ENCODE data around the gene SPPL2B. TPM values are rescaled to one million over a fixed set of nuclear protein-coding genes. Genes with fewer than 3 reads are reported as not detected.

Gene SPPL2B
- total and polyA plus RNA-seq, 9 of the 15 experiments (the other 6 are each of a cell fraction or from before 2014, with no cell fraction given) = 0.20 to 81.2 (median 15.1) TPM

DNA sequence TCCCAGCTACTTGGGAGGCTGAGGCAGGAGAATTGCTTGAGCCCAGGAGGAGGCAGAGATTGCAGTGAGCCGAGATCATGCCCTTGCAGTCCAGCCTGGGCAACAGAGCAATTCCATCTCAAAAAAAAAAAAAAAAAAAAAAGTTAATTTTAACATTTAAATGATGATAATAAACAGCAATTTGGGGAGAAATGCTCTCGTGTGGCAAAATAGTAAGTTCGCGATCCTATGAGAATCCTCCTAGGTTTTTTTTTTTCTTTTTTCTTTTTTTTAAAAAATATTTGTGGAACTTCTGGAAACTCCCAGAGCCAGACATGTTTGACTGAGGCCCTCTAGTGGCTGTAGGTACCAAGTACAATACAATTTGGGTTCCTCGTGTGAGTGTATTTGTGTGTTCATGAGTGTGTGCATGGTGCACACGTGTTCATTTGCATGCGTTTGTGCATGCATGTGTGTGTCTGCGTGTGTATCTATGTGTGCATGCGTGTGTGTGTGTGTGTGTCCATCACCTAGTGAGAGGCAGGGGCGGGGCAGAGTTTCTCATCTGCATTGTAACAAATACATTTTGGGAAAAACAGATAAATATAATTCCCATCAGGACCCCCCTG is 62.7 kb downstream of the SPPL2B start (continued):
- TF ChIP-seq, protein P1, sequence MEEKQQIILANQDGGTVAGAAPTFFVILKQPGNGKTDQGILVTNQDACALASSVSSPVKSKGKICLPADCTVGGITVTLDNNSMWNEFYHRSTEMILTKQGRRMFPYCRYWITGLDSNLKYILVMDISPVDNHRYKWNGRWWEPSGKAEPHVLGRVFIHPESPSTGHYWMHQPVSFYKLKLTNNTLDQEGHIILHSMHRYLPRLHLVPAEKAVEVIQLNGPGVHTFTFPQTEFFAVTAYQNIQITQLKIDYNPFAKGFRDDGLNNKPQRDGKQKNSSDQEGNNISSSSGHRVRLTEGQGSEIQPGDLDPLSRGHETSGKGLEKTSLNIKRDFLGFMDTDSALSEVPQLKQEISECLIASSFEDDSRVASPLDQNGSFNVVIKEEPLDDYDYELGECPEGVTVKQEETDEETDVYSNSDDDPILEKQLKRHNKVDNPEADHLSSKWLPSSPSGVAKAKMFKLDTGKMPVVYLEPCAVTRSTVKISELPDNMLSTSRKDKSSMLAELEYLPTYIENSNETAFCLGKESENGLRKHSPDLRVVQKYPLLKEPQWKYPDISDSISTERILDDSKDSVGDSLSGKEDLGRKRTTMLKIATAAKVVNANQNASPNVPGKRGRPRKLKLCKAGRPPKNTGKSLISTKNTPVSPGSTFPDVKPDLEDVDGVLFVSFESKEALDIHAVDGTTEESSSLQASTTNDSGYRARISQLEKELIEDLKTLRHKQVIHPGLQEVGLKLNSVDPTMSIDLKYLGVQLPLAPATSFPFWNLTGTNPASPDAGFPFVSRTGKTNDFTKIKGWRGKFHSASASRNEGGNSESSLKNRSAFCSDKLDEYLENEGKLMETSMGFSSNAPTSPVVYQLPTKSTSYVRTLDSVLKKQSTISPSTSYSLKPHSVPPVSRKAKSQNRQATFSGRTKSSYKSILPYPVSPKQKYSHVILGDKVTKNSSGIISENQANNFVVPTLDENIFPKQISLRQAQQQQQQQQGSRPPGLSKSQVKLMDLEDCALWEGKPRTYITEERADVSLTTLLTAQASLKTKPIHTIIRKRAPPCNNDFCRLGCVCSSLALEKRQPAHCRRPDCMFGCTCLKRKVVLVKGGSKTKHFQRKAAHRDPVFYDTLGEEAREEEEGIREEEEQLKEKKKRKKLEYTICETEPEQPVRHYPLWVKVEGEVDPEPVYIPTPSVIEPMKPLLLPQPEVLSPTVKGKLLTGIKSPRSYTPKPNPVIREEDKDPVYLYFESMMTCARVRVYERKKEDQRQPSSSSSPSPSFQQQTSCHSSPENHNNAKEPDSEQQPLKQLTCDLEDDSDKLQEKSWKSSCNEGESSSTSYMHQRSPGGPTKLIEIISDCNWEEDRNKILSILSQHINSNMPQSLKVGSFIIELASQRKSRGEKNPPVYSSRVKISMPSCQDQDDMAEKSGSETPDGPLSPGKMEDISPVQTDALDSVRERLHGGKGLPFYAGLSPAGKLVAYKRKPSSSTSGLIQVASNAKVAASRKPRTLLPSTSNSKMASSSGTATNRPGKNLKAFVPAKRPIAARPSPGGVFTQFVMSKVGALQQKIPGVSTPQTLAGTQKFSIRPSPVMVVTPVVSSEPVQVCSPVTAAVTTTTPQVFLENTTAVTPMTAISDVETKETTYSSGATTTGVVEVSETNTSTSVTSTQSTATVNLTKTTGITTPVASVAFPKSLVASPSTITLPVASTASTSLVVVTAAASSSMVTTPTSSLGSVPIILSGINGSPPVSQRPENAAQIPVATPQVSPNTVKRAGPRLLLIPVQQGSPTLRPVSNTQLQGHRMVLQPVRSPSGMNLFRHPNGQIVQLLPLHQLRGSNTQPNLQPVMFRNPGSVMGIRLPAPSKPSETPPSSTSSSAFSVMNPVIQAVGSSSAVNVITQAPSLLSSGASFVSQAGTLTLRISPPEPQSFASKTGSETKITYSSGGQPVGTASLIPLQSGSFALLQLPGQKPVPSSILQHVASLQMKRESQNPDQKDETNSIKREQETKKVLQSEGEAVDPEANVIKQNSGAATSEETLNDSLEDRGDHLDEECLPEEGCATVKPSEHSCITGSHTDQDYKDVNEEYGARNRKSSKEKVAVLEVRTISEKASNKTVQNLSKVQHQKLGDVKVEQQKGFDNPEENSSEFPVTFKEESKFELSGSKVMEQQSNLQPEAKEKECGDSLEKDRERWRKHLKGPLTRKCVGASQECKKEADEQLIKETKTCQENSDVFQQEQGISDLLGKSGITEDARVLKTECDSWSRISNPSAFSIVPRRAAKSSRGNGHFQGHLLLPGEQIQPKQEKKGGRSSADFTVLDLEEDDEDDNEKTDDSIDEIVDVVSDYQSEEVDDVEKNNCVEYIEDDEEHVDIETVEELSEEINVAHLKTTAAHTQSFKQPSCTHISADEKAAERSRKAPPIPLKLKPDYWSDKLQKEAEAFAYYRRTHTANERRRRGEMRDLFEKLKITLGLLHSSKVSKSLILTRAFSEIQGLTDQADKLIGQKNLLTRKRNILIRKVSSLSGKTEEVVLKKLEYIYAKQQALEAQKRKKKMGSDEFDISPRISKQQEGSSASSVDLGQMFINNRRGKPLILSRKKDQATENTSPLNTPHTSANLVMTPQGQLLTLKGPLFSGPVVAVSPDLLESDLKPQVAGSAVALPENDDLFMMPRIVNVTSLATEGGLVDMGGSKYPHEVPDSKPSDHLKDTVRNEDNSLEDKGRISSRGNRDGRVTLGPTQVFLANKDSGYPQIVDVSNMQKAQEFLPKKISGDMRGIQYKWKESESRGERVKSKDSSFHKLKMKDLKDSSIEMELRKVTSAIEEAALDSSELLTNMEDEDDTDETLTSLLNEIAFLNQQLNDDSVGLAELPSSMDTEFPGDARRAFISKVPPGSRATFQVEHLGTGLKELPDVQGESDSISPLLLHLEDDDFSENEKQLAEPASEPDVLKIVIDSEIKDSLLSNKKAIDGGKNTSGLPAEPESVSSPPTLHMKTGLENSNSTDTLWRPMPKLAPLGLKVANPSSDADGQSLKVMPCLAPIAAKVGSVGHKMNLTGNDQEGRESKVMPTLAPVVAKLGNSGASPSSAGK (IDR thresholded peaks at IDR 0.05) = 0 out of 2 replicates have a peak, but pooled peaks have one; percentile 35
- TF ChIP-seq, protein P2, sequence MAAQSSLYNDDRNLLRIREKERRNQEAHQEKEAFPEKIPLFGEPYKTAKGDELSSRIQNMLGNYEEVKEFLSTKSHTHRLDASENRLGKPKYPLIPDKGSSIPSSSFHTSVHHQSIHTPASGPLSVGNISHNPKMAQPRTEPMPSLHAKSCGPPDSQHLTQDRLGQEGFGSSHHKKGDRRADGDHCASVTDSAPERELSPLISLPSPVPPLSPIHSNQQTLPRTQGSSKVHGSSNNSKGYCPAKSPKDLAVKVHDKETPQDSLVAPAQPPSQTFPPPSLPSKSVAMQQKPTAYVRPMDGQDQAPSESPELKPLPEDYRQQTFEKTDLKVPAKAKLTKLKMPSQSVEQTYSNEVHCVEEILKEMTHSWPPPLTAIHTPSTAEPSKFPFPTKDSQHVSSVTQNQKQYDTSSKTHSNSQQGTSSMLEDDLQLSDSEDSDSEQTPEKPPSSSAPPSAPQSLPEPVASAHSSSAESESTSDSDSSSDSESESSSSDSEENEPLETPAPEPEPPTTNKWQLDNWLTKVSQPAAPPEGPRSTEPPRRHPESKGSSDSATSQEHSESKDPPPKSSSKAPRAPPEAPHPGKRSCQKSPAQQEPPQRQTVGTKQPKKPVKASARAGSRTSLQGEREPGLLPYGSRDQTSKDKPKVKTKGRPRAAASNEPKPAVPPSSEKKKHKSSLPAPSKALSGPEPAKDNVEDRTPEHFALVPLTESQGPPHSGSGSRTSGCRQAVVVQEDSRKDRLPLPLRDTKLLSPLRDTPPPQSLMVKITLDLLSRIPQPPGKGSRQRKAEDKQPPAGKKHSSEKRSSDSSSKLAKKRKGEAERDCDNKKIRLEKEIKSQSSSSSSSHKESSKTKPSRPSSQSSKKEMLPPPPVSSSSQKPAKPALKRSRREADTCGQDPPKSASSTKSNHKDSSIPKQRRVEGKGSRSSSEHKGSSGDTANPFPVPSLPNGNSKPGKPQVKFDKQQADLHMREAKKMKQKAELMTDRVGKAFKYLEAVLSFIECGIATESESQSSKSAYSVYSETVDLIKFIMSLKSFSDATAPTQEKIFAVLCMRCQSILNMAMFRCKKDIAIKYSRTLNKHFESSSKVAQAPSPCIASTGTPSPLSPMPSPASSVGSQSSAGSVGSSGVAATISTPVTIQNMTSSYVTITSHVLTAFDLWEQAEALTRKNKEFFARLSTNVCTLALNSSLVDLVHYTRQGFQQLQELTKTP (IDR thresholded peaks at IDR 0.05; ENCODE audit: low read depth in 1 of 2, partially characterized antibody in 2 of 2) = peak in 1 of 2 experiments; percentile 38
- TF ChIP-seq ZNF766 (CRISPR knock-in tag; conservative IDR thresholded peaks at IDR 0.05) (no peak), JUND (IDR thresholded peaks at IDR 0.05; ENCODE audit: borderline replicate concordance, low read depth, low read length) (peak; percentile 31; the same call in 1 of the 2 replicates), JUND (tag; IDR thresholded peaks at IDR 0.05; ENCODE audit: borderline replicate concordance, low read depth, low read length) (no peak), NELFE (IDR thresholded peaks at IDR 0.05; ENCODE audit: insufficient read depth, insufficient read length) (no peak), ZNF384 (IDR thresholded peaks at IDR 0.05; ENCODE audit: low read depth, low read length) (peak; percentile 92), DACH1 (IDR thresholded peaks at IDR 0.05; ENCODE audit: partially characterized antibody) (no peak), SMC3 (conservative IDR thresholded peaks at IDR 0.05; ENCODE audit: insufficient read depth, low read depth, low read length) (peak; percentile 58)
- TF ChIP-seq, protein P3, sequence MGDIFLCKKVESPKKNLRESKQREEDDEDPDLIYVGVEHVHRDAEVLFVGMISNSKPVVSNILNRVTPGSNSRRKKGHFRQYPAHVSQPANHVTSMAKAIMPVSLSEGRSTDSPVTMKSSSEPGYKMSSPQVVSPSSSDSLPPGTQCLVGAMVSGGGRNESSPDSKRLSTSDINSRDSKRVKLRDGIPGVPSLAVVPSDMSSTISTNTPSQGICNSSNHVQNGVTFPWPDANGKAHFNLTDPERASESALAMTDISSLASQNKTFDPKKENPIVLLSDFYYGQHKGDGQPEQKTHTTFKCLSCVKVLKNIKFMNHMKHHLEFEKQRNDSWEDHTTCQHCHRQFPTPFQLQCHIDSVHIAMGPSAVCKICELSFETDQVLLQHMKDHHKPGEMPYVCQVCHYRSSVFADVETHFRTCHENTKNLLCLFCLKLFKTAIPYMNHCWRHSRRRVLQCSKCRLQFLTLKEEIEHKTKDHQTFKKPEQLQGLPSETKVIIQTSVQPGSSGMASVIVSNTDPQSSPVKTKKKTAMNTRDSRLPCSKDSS (IDR thresholded peaks at IDR 0.05; ENCODE audit: low read depth, partially characterized antibody) = no peak

Measured in K562 (cell line).